Measurements from ENCODE around the gene PPFIBP1.
"Not testable (repeated sequence)": the region's sequence is repeated elsewhere in the genome, so short reads cannot be mapped to it uniquely, and the experiment has no call there.

PPFIBP1 gene

DNA sequence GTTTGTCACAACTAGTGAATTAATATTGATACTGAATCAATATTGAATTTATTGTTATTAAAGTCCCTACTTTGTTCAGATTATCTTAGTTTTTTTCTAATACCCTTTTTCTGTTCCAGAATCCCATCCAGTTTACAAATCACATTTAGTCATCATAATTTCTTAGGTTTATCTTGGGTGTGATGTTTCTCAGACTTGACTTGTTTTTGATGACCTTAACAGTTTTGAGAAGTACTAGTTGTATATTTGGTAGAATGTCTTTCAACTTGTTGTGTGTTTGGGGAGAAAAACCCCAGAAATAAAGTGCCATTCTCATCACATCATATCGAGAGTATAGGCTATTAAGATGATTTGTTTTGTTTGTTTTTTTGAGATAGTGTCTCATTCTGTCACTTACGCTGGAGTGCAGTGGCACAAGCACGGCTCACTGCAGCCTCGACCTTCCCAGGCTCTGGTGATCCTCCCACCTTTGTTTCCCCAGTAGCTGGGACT, 206.1 kb downstream of the PPFIBP1 start:
- no peak for DNase-seq

DNA sequence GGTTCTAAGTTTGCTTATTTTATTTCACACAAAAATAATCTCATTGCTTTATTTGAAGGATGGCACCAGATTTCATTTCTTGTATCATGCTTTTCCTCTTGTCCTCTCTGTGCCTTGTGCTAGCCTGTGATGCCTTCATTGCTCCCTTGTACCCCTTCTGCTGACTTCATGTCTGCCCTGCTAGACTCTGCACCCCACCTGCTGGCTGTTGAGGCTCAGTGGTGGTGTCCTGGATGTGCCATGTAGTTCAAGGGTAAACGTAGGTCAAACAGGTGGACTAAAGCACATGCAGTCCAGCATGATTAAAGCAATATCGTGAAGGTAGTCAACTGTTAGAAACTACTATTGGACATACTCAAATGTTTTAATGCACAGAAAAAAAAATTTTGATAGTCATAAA, 208.3 kb downstream of the PPFIBP1 start:
- DNase-seq: no peak

DNA sequence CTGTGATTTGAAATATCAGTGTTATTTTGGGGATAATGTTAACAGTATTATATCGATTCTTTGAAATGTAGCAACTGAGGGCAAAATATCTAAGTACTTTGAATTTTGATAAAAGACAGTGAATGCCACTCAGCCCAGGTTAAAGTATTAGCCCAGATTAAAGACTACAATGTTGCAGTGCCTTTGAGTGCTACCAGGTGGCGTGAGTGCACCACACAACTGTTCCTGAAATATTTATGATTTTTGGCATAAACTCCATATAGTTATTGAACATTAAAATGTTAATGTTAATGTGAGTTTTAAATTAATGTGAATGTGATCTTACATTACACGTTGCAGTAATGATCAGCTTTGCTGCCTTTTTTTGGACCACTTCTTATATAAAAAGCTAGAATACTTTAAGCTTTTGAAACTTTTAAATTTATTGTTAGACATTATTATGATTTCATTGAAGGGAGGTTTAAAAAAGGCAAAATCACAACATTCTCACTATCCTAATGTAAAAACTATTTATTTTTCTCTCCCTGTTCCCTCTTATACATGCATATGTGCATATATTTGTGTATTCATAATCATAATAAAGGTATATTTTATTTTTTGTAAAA, 209.1 kb downstream of the PPFIBP1 start:
- DNase-seq: peak; percentile 52

DNA sequence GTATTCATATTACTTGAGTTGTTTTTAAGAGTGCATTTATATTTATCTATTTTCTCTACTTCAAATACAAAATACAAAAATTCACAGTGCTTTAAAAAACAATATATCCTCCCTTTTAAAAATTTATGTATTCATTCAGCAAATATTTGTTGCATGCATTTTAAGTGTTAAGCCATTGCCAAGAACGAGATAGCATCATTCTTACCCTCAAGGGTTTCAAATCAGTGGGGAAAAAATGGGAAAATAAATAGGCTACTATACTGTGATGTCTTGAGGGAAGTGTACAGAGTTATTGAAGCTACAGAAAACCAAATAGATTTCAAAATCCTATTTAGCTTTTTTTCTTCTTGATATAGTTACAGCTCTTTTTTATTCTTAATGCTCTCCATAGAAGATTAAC, 209.8 kb downstream of the PPFIBP1 start:
- no peak for DNase-seq

DNA sequence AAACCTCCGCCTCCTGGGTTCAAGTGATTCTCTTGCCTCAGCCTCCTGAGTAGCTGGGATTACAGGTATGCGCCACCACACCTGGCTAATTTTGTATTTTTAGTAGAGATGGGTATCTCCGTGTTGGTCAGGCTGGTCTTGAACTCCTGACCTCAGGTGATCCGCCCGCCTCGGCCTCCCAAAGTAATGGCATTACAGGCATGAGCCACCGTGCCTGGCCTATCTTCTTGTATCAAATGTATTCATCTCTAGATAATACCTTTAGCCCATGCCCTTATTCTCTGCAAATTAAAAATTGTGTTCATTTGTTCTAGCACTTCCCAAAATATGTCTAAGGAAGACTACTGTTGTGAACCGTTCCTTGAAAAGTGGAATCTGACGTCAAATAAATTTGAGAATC, 210.3 kb downstream of the PPFIBP1 start:
- DNase-seq: not testable (repeated sequence)

DNA sequence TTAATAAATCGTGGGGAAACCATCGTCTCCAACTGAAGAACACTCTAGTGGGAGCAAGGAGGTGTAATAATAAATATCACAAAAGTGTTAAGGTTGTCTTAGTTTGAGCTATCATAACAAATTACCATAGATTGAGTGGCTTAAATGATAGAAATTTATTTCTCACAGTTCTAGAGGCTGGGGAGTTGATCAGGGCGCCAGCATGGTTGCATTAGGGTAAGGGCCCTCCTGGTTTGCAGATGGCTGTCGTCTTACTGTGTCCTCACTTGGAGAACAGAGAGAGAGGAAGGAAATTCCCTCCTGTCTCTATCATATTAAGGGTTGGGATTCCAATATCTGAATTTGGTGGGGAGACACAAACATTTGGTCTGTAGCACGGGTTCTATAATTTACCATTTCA, 219.6 kb downstream of the PPFIBP1 start:
- DNase-seq: no peak
